HG03159 (cell line): ENCODE measurements around the gene FMNL1.

Source experiments
- ATAC-seq: cut with Tn5 transposase; IDR thresholded peaks from one replicate; pipeline ENCODE4 v1.9.1; 2021; ENCODE audit warnings: mild to moderate bottlenecking, moderate library complexity; ENCODE audit not compliant: unreplicated experiment

FMNL1 gene

GRCh38 chr17:45277992-45278391, 56.3 kb downstream of the FMNL1 start:
- ATAC-seq, result no peak

GRCh38 chr17:45279898-45280297, 58.2 kb downstream of the FMNL1 start:
- ATAC-seq, result no peak

- ATAC-seq, result no peak
Observed at GRCh38 chr17:45282683-45283644, 61.3 kb downstream of the FMNL1 start.

GRCh38 chr17:45283711-45284110, 62.0 kb downstream of the FMNL1 start:
- ATAC-seq, result no peak

GRCh38 chr17:45284176-45285140, 62.8 kb downstream of the FMNL1 start:
- no peak for ATAC-seq

GRCh38 chr17:45286286-45286685, 64.6 kb downstream of the FMNL1 start:
- ATAC-seq, result no peak

- no peak for ATAC-seq
Observed at GRCh38 chr17:45287526-45288500, 66.1 kb downstream of the FMNL1 start.

- no peak for ATAC-seq
Observed at GRCh38 chr17:45288825-45289224, 67.1 kb downstream of the FMNL1 start.

- no peak for ATAC-seq
Observed at GRCh38 chr17:45289301-45290268, 67.9 kb downstream of the FMNL1 start.

GRCh38 chr17:45290269-45290765, 68.6 kb downstream of the FMNL1 start:
- no peak for ATAC-seq

GRCh38 chr17:45291171-45291805, 69.6 kb downstream of the FMNL1 start:
- no peak for ATAC-seq

- no peak for ATAC-seq
Observed at GRCh38 chr17:45292696-45293412, 71.2 kb downstream of the FMNL1 start.

GRCh38 chr17:45293413-45294211, 71.9 kb downstream of the FMNL1 start:
- no peak for ATAC-seq

GRCh38 chr17:45294506-45294905, 72.8 kb downstream of the FMNL1 start:
- ATAC-seq, result no peak

- ATAC-seq, result no peak
Observed at GRCh38 chr17:45296003-45296832, 74.5 kb downstream of the FMNL1 start.

- no peak for ATAC-seq
Observed at GRCh38 chr17:45296833-45297124, 75.1 kb downstream of the FMNL1 start.
